ENCODE results near the gene SHISA2. TPM values are rescaled to one million over a fixed set of nuclear protein-coding genes. Genes with fewer than 3 reads are reported as not detected.
"Not testable (repeated sequence)": the region's sequence is repeated elsewhere in the genome, so short reads cannot be mapped to it uniquely, and the experiment has no call there.

SHISA2 gene
- total RNA-seq, 1 experiment from 2014 or later: not detected

- H3K27me3 ChIP-seq (ENCODE audit: low read length); H3K4me2 ChIP-seq (ENCODE audit: low read depth, low read length, poor library complexity, severe bottlenecking); H2AFZ ChIP-seq (ENCODE audit: low read length); H3K4me1 ChIP-seq (ENCODE audit: low read length); H4K20me1 ChIP-seq (ENCODE audit: insufficient read depth, low read depth, low read length); H3K9ac ChIP-seq (ENCODE audit: low read length); DNase-seq; H3K27ac ChIP-seq (ENCODE audit: low read length); H3K79me2 ChIP-seq (ENCODE audit: low read length); H3K36me3 ChIP-seq (ENCODE audit: insufficient read depth, low read length); H3K9me3 ChIP-seq (ENCODE audit: low read length); H3K9me2 ChIP-seq (replicated peaks; ENCODE audit: insufficient read depth, low read length); H3K4me3 ChIP-seq (ENCODE audit: low read length): not testable (repeated sequence)
These were observed 17.8 kb upstream of the SHISA2 start for GRCh38 chr13:26069642-26070041.

DNA sequence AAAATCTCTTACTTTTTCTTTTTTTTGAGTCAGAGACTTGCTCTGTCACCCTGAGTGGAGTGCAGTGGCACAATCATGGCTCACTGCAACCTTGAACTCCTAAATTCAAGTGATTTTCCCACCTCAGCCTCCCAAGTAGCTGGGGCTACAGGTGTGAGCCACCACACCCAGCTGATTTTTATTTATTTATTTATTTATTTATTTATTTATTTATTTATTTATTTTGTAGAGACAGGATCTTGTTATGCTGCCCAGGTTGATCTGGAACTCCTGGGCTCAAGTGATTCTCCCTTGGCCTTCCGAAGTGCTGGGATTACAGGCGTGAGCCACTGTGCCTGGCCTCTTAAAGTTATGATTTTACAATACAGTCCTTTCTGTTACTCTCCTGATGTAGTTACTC is 16.6 kb upstream of the SHISA2 start:
- H3K36me3 ChIP-seq (ENCODE audit: insufficient read depth, low read length); H3K4me1 ChIP-seq (ENCODE audit: low read length); H3K27ac ChIP-seq (ENCODE audit: low read length); H3K4me3 ChIP-seq (ENCODE audit: low read length); H3K9me3 ChIP-seq (ENCODE audit: low read length); H4K20me1 ChIP-seq (ENCODE audit: insufficient read depth, low read depth, low read length); DNase-seq; H3K9ac ChIP-seq (ENCODE audit: low read length); H2AFZ ChIP-seq (ENCODE audit: low read length); H3K4me2 ChIP-seq (ENCODE audit: low read depth, low read length, poor library complexity, severe bottlenecking); H3K9me2 ChIP-seq (replicated peaks; ENCODE audit: insufficient read depth, low read length); H3K79me2 ChIP-seq (ENCODE audit: low read length); H3K27me3 ChIP-seq (ENCODE audit: low read length): not testable (repeated sequence)

- no peaks in the 10 kb centered on the region for H3K9me2 ChIP-seq (replicated peaks; ENCODE audit: insufficient read depth, low read length)
- no peaks in the 10 kb centered on the region for H3K4me1 ChIP-seq (ENCODE audit: low read length)
- H3K27me3 ChIP-seq (ENCODE audit: low read length): no peaks in the 10 kb centered on the region
- H4K20me1 ChIP-seq (ENCODE audit: insufficient read depth, low read depth, low read length): no peaks in the 10 kb centered on the region
- no peak overlapping the region for H3K4me2 ChIP-seq (ENCODE audit: low read depth, low read length, poor library complexity, severe bottlenecking)
- no peak overlapping the region for H2AFZ ChIP-seq (ENCODE audit: low read length)
- no peaks in the 10 kb centered on the region for H3K36me3 ChIP-seq (ENCODE audit: insufficient read depth, low read length)
- no peak overlapping the region for H3K27ac ChIP-seq (ENCODE audit: low read length)
- no peak overlapping the region for H3K4me3 ChIP-seq (ENCODE audit: low read length)
- no peaks in the 10 kb centered on the region for H3K79me2 ChIP-seq (ENCODE audit: low read length)
- H3K9me3 ChIP-seq (ENCODE audit: low read length): no peaks in the 10 kb centered on the region
- no peak for DNase-seq
- H3K9ac ChIP-seq (ENCODE audit: low read length): no peak overlapping the region
These were observed 15.8 kb upstream of the SHISA2 start for GRCh38 chr13:26067601-26068000.

DNA sequence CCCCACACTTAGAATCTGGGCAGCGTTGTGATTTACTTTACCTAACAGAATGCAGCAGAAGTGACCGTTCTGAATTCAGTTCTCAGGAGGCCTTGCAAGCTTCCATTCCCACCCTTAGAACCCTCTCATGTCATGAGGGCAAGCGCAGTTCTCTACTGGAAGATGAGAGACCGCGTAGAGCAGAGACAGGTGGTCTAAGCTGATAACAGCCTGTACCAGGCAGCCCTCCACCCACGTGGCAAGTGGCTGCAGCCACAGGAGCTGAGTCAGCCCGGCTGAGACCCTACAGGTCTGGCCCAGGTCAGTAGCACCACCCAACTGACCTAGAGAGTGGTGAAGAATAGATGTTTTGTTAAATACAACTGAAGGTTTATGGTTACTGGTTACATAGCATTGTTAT is 14.7 kb upstream of the SHISA2 start:
- not testable (repeated sequence) for H3K4me1 ChIP-seq (ENCODE audit: low read length); H3K4me3 ChIP-seq (ENCODE audit: low read length); DNase-seq; H3K9me2 ChIP-seq (replicated peaks; ENCODE audit: insufficient read depth, low read length); H4K20me1 ChIP-seq (ENCODE audit: insufficient read depth, low read depth, low read length); H3K36me3 ChIP-seq (ENCODE audit: insufficient read depth, low read length); H2AFZ ChIP-seq (ENCODE audit: low read length); H3K27me3 ChIP-seq (ENCODE audit: low read length); H3K4me2 ChIP-seq (ENCODE audit: low read depth, low read length, poor library complexity, severe bottlenecking); H3K27ac ChIP-seq (ENCODE audit: low read length); H3K9me3 ChIP-seq (ENCODE audit: low read length); H3K79me2 ChIP-seq (ENCODE audit: low read length); H3K9ac ChIP-seq (ENCODE audit: low read length)

- H3K9ac ChIP-seq (ENCODE audit: low read length): no peak overlapping the region
- no peaks in the 10 kb centered on the region for H3K27me3 ChIP-seq (ENCODE audit: low read length)
- no peaks in the 10 kb centered on the region for H3K4me1 ChIP-seq (ENCODE audit: low read length)
- H3K9me3 ChIP-seq (ENCODE audit: low read length): no peaks in the 10 kb centered on the region
- H3K36me3 ChIP-seq (ENCODE audit: insufficient read depth, low read length): no peaks in the 10 kb centered on the region
- no peak overlapping the region for H3K4me2 ChIP-seq (ENCODE audit: low read depth, low read length, poor library complexity, severe bottlenecking)
- H3K4me3 ChIP-seq (ENCODE audit: low read length): no peak overlapping the region
- H3K27ac ChIP-seq (ENCODE audit: low read length): no peak overlapping the region
- H2AFZ ChIP-seq (ENCODE audit: low read length): no peak overlapping the region
- no peaks in the 10 kb centered on the region for H3K79me2 ChIP-seq (ENCODE audit: low read length)
- no peaks in the 10 kb centered on the region for H4K20me1 ChIP-seq (ENCODE audit: insufficient read depth, low read depth, low read length)
- H3K9me2 ChIP-seq (replicated peaks; ENCODE audit: insufficient read depth, low read length): no peaks in the 10 kb centered on the region
- DNase-seq: peak; percentile 78
These were observed 11.1 kb upstream of the SHISA2 start for GRCh38 chr13:26062853-26063444.

GRCh38 chr13:26061947-26062346 is 10.1 kb upstream of the SHISA2 start:
- Histone ChIP-seq H3K9me3 (ENCODE audit: low read length) (no peaks in the 10 kb centered on the region), H2AFZ (ENCODE audit: low read length) (no peak overlapping the region), H3K79me2 (ENCODE audit: low read length) (no peaks in the 10 kb centered on the region), H3K9ac (ENCODE audit: low read length) (no peak overlapping the region), H3K4me1 (ENCODE audit: low read length) (no peaks in the 10 kb centered on the region), H3K9me2 (replicated peaks; ENCODE audit: insufficient read depth, low read length) (no peaks in the 10 kb centered on the region), H4K20me1 (ENCODE audit: insufficient read depth, low read depth, low read length) (no peaks in the 10 kb centered on the region), H3K4me2 (ENCODE audit: low read depth, low read length, poor library complexity, severe bottlenecking) (no peak overlapping the region), H3K4me3 (ENCODE audit: low read length) (no peak overlapping the region), H3K27ac (ENCODE audit: low read length) (no peak overlapping the region), H3K27me3 (ENCODE audit: low read length) (no peaks in the 10 kb centered on the region), H3K36me3 (ENCODE audit: insufficient read depth, low read length) (no peaks in the 10 kb centered on the region)
- no peak for DNase-seq

- no peak for DNase-seq
- H4K20me1 ChIP-seq (ENCODE audit: insufficient read depth, low read depth, low read length): no peaks in the 10 kb centered on the region
- no peaks in the 10 kb centered on the region for H3K36me3 ChIP-seq (ENCODE audit: insufficient read depth, low read length)
- H2AFZ ChIP-seq (ENCODE audit: low read length): no peak overlapping the region
- no peaks in the 10 kb centered on the region for H3K9me3 ChIP-seq (ENCODE audit: low read length)
- H3K9me2 ChIP-seq (replicated peaks; ENCODE audit: insufficient read depth, low read length): no peaks in the 10 kb centered on the region
- no peak overlapping the region for H3K9ac ChIP-seq (ENCODE audit: low read length)
- no peak overlapping the region for H3K27ac ChIP-seq (ENCODE audit: low read length)
- no peaks in the 10 kb centered on the region for H3K79me2 ChIP-seq (ENCODE audit: low read length)
- H3K27me3 ChIP-seq (ENCODE audit: low read length): no peaks in the 10 kb centered on the region
- H3K4me1 ChIP-seq (ENCODE audit: low read length): no peaks in the 10 kb centered on the region
- no peak overlapping the region for H3K4me2 ChIP-seq (ENCODE audit: low read depth, low read length, poor library complexity, severe bottlenecking)
- H3K4me3 ChIP-seq (ENCODE audit: low read length): no peak overlapping the region
These were observed 9.4 kb upstream of the SHISA2 start for GRCh38 chr13:26061256-26061655.

DNA sequence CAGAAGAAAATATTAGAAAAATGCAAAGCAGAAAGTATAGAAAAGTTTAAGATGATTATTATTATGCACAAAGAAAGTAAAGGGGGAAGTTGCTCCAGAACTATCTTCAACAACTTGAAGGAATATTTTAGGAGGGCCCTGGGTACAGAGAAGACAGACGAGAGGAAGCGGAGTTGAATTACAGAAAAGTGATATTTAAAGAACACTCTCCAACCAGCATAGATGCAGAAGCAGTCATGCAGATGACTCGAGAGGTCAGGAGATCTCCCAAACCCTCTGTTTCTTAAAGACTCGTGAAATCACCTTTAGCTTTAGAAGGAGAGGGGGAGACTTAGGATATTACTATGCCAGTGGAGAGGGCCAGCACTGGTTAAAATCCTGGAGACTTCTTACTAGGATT is 8.5 kb upstream of the SHISA2 start:
- no peak overlapping the region for H3K4me2 ChIP-seq (ENCODE audit: low read depth, low read length, poor library complexity, severe bottlenecking)
- H3K79me2 ChIP-seq (ENCODE audit: low read length): no peaks in the 10 kb centered on the region
- H4K20me1 ChIP-seq (ENCODE audit: insufficient read depth, low read depth, low read length): no peaks in the 10 kb centered on the region
- H3K9ac ChIP-seq (ENCODE audit: low read length): no peak overlapping the region
- no peaks in the 10 kb centered on the region for H3K36me3 ChIP-seq (ENCODE audit: insufficient read depth, low read length)
- no peaks in the 10 kb centered on the region for H3K27me3 ChIP-seq (ENCODE audit: low read length)
- no peaks in the 10 kb centered on the region for H3K9me2 ChIP-seq (replicated peaks; ENCODE audit: insufficient read depth, low read length)
- H3K4me3 ChIP-seq (ENCODE audit: low read length): no peak overlapping the region
- H3K9me3 ChIP-seq (ENCODE audit: low read length): no peaks in the 10 kb centered on the region
- DNase-seq: no peak
- no peak overlapping the region for H3K27ac ChIP-seq (ENCODE audit: low read length)
- H2AFZ ChIP-seq (ENCODE audit: low read length): no peak overlapping the region
- H3K4me1 ChIP-seq (ENCODE audit: low read length): no peaks in the 10 kb centered on the region

- Histone ChIP-seq H3K4me2 (ENCODE audit: low read depth, low read length, poor library complexity, severe bottlenecking) (no peak overlapping the region), H3K9ac (ENCODE audit: low read length) (no peak overlapping the region), H4K20me1 (ENCODE audit: insufficient read depth, low read depth, low read length) (no peaks in the 10 kb centered on the region), H3K27ac (ENCODE audit: low read length) (no peak overlapping the region), H3K79me2 (ENCODE audit: low read length) (no peaks in the 10 kb centered on the region), H3K4me3 (ENCODE audit: low read length) (no peak overlapping the region), H3K9me2 (replicated peaks; ENCODE audit: insufficient read depth, low read length) (no peaks in the 10 kb centered on the region), H2AFZ (ENCODE audit: low read length) (no peak overlapping the region), H3K36me3 (ENCODE audit: insufficient read depth, low read length) (no peaks in the 10 kb centered on the region), H3K9me3 (ENCODE audit: low read length) (no peaks in the 10 kb centered on the region), H3K27me3 (ENCODE audit: low read length) (no peaks in the 10 kb centered on the region), H3K4me1 (ENCODE audit: low read length) (no peaks in the 10 kb centered on the region)
- DNase-seq: no peak
These were observed 6.9 kb upstream of the SHISA2 start for GRCh38 chr13:26058704-26059103.
